WERI-Rb-1 (cell line): ENCODE measurements around the gene CXorf66.
"Not testable (repeated sequence)": the region's sequence is repeated elsewhere in the genome, so short reads cannot be mapped to it uniquely, and the experiment has no call there.

ENCODE experiments used
- DNase-seq: peaks from one replicate; pipeline ENCODE4 v3.0.0-alpha.2; 2020
- H3K27ac ChIP-seq: fragments of 250-450 bp; sonication (Bioruptor Pico); 2 replicates; pipeline ENCODE4 v1.5.1; 2020; ENCODE audit warnings: mild to moderate bottlenecking, moderate library complexity
- H3K27me3 ChIP-seq: fragments of 250-450 bp; sonication (Bioruptor Pico); 2 replicates; pipeline ENCODE4 v1.5.1; 2021; ENCODE audit warnings: mild to moderate bottlenecking, low read depth, moderate library complexity; ENCODE audit not compliant: insufficient read depth, severe bottlenecking
- H3K36me3 ChIP-seq: fragments of 250-450 bp; sonication (Bioruptor Pico); 2 replicates; pipeline ENCODE4 v1.5.1; 2020; ENCODE audit warnings: mild to moderate bottlenecking, moderate library complexity
- H3K4me3 ChIP-seq: 2 replicates; pipeline ENCODE4 v1.5.1; 2011; ENCODE audit warnings: low read depth, mild to moderate bottlenecking, control low read depth, low read length
- H3K9me3 ChIP-seq: fragments of 250-450 bp; sonication (Bioruptor Pico); 2 replicates; pipeline ENCODE4 v1.5.1; 2021; ENCODE audit warnings: mild to moderate bottlenecking, moderate library complexity; ENCODE audit not compliant: severe bottlenecking
- CTCF ChIP-seq: IDR thresholded peaks from 2 replicates; pipeline ENCODE4 v1.5.1; 2011; ENCODE audit warnings: low read depth, mild to moderate bottlenecking, control low read depth, inconsistent platforms, low read length

Gene CXorf66

DNA sequence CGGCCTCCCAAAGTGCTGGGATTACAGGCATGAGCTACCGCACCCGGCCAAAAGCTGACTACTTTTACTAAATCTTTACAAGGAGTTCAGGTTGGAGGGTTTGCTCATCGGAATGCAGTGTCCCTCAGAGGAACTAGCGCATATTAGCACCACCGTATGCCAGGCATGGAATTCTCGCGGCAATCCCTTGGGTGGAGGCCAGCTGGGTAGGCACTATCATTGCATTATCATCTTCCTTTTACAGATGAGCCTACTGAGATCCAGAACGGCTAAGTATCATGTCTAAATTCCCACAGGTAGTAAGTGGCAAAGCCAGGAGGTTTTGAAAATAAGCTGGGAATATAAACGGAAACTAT is 6.1 kb upstream of the CXorf66 start:
- DNase-seq = no peak
- H3K27ac ChIP-seq = no peak overlapping the region
- no peak for TF ChIP-seq CTCF
- no peaks in the 10 kb centered on the region for H3K9me3 ChIP-seq
- peaks cover 27% of the 10 kb centered on the region for H3K27me3 ChIP-seq
- no peaks in the 10 kb centered on the region for H3K36me3 ChIP-seq
- no peak overlapping the region for H3K4me3 ChIP-seq

- Histone ChIP-seq H3K27me3 (peaks cover 18% of the 10 kb centered on the region), H3K27ac (no peak overlapping the region), H3K36me3 (no peaks in the 10 kb centered on the region), H3K9me3 (no peaks in the 10 kb centered on the region), H3K4me3 (no peak overlapping the region)
- DNase-seq = no peak
- TF ChIP-seq CTCF = no peak
Observed at GRCh38 chrX:139969286-139969685, 4.0 kb upstream of the CXorf66 start.

DNA sequence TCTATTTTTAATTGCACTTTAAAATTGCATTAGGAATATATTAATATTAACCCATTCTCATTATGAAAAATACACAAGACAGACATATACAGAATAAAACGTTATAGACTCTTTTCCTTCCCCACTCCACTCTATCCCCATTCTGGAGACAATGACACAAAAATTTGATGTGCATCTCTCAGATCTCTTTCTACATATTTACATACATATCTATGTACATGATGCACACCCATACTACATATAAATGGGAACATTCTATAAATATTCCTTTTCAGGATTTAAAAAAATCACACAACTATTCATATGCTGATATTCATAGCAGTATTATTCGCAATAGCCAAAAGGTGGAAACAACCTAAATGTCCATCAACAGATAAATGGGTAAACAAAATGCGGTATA is 2.4 kb upstream of the CXorf66 start:
- peaks cover 10% of the 10 kb centered on the region for H3K27me3 ChIP-seq
- no peak for DNase-seq
- H3K4me3 ChIP-seq = no peak overlapping the region
- no peaks in the 10 kb centered on the region for H3K36me3 ChIP-seq
- no peak overlapping the region for H3K27ac ChIP-seq
- no peaks in the 10 kb centered on the region for H3K9me3 ChIP-seq
- no peak for TF ChIP-seq CTCF

GRCh38 chrX:139967300-139967699 is 2.0 kb upstream of the CXorf66 start:
- Histone ChIP-seq H3K9me3 (no peaks in the 10 kb centered on the region), H3K4me3 (no peak overlapping the region), H3K27me3 (peaks cover 5% of the 10 kb centered on the region), H3K27ac (no peak overlapping the region), H3K36me3 (no peaks in the 10 kb centered on the region)
- peak; percentile 17; the same call in 1 of the 2 replicates for TF ChIP-seq CTCF
- no peak for DNase-seq

- DNase-seq, H3K36me3 ChIP-seq, H3K27ac ChIP-seq, H3K9me3 ChIP-seq, H3K4me3 ChIP-seq, H3K27me3 ChIP-seq: not testable (repeated sequence)
Observed at GRCh38 chrX:139966159-139966558, 838 bp upstream of the CXorf66 start.

DNA sequence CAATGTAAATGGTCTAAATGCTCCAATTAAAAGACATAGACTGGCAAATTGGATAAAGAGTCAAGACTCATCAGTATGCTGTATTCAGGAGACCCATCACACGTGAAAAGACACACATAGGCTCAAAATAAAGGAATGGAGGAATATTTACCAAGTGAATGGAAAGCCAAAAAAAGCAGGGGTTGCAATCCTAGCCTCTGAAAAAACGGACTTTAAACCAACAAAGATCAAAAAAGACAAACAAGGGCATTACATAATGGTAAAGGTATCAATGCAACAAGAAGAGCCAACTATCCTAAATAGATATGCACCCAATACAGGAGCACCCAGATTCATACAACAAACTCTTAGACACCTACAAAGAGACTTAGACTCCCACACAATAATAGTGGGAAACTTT is 4.2 kb downstream of the CXorf66 start:
- H3K4me3 ChIP-seq, H3K27ac ChIP-seq, DNase-seq, H3K9me3 ChIP-seq, H3K36me3 ChIP-seq: not testable (repeated sequence)
- H3K27me3 ChIP-seq = peaks cover 11% of the 10 kb centered on the region

- no peak for TF ChIP-seq CTCF
- no peak for DNase-seq
Observed at GRCh38 chrX:139949703-139950102, 15.6 kb downstream of the CXorf66 start.

More at GRCh38 chrX:139949703-139950102, 15.6 kb downstream of the CXorf66 start:
- peaks cover 25% of the 10 kb centered on the region for H3K27me3 ChIP-seq
- H3K27ac ChIP-seq = no peak overlapping the region
- H3K9me3 ChIP-seq = no peaks in the 10 kb centered on the region
- H3K36me3 ChIP-seq = no peaks in the 10 kb centered on the region
- no peak overlapping the region for H3K4me3 ChIP-seq
